ENCODE measurements around the gene FAM185A. TPM values are rescaled to one million over a fixed set of nuclear protein-coding genes. Genes with fewer than 3 reads are reported as not detected.
"Not testable (repeated sequence)": the region's sequence is repeated elsewhere in the genome, so short reads cannot be mapped to it uniquely, and the experiment has no call there.

FAM185A gene
- polyA plus RNA-seq, 1 donor: 14.0 TPM

GRCh38 chr7:102776217-102776616 lies 27.4 kb downstream of the FAM185A start:
- not testable (repeated sequence) for DNase-seq

DNA sequence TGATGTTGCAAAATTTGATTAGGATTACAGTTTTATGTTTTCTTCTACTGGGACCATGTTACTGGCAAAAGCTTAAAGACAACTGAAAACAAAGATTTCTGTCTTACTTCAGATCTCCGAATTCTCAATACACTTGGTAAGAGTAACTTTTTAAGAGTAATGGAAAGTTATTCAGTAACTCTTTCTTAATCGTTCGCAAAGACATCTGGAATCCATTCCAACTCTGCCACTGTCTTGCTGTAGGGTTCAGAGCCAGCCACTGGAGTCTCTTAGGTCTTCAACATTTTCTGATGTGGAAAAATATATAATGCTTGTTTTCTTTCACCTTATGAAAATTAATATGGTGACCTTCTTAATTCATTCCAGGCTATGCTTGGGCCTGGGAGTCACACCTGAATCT lies 29.9 kb downstream of the FAM185A start:
- not testable (repeated sequence) for DNase-seq

- DNase-seq: not testable (repeated sequence)
Measured at GRCh38 chr7:102780926-102781325, 32.1 kb downstream of the FAM185A start.

DNA sequence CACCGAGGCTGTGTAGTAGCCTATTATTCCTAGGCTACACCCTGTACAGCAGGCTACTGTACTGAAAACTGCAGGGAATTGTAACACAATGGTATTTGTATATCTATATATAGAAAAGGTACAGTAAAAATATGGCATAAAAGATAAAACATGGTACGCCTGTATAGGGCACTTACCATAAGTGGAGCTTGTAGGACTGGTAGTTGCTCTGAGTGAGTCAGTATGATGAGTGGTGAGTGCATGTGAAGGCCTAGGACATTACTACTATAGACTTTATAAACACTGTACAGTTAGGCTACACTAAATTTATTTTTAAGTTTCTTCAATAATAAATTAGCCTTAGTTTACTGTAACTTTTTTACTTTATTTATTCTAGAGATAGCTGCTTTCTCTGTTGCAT lies 40.0 kb downstream of the FAM185A start:
- DNase-seq: not testable (repeated sequence)

- DNase-seq: not testable (repeated sequence)
Measured at GRCh38 chr7:102790364-102791100, 41.7 kb downstream of the FAM185A start.

- not testable (repeated sequence) for DNase-seq
Measured at GRCh38 chr7:102791367-102791766, 42.6 kb downstream of the FAM185A start.

DNA sequence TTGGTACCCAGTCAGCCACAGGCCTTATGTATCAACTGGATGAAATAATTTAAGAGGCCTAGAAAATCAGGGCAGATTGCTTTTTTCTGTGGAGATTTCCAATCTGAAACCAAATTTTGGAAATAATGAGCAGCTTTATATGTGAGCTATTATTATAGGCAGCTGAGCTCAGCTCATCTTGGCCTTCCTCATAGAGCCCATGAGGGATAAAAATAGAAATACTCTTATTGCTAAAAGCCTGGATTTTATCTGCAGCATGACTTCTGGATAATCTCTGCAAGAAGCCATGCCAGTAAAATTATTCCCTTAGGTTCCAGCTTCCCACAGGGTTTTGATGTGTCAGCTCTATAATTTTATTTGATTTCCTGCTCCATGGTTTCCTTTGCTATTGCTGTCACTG lies 43.0 kb downstream of the FAM185A start:
- not testable (repeated sequence) for DNase-seq

GRCh38 chr7:102794567-102794966 lies 45.8 kb downstream of the FAM185A start:
- DNase-seq: not testable (repeated sequence)

DNA sequence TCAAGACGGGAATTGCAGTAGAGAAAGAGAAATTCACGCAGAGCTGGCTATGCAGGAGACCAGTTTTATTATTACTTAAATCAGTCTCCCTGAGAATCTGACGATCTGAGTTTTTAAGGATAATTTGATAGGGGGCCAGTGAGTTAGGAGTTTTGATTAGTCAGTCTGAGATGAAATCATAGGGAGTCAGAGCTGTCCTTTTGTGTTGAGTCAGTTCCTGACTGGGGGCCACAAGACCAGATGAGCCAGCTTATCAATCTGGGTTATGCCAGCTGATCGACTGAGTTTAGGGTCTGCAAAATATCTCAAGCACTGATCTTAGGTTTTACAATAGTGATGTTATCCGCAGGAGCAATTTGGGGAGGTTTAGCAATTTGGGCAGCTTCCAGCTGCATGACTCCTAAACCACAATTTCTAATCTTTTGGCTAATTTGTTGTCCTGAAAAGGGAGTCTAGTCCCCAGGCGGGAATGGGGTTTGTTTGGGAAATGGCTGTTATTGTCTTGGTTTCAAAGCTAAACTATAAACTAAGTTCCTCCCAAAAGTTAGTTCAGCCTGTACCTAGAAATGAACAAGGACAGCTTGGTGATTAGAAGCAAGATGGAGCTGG lies 47.3 kb downstream of the FAM185A start:
- not testable (repeated sequence) for DNase-seq

DNA sequence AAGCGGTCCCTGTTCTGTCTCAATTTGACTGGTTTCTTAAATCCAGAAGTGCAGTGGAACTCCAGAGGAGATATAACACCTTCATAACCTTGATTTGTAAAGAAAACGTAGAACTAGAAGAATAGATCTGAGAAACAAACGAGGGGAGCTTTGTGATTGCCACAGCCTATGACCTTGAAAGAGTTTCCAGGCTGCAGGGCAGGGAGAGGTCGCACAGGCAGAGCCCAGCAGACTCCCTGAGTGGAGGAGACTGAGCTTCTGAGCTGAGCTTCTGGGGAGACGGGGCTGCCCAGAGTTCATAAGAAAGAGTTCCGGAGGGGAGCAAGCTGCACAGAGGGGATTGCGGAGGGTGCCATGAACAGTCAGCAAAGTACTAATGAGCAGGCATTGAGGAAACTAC lies 57.8 kb downstream of the FAM185A start:
- no peak for DNase-seq

DNA sequence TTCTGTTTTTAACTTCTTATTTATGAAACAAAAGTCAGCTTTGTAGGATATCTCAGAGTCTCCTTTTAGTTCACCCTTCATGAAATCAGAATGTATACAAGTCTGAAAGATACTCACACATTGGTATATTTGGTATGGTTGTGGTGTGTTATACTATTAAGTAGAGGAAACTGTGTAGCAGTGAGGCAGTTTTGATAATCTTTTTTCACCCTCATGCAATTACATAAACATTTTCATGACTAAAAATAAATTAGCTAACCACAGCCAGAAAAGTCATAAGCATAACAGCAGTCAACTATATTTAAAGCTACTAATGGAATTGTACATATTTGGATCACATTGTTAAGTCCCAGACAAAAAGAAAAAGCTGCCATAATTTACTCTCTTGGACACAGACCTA lies 62.1 kb downstream of the FAM185A start:
- DNase-seq: no peak

- DNase-seq: no peak
Measured at GRCh38 chr7:102811942-102812678, 63.3 kb downstream of the FAM185A start.

GRCh38 chr7:102813191-102814024 lies 64.6 kb downstream of the FAM185A start:
- DNase-seq: no peak

DNA sequence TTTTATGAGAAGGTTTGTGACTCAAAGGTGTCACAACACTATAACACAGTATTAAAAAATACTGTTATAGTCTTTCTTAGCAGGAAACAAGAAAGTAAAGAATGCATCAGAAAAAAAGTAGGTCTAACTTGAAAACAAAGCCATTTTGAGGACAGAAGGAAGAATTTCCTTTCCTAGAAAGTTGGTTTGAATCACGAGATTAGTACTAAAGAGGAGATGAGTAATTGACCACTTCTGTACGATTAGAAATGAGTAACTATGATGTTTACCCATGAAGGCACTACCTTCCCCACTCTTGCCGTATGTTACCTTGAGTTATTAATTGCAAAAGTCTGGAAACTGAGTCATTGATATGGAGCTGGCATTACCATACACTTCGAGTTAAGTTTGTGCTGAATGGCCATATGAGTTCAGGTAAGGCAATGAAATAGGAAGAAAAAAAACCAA lies 65.2 kb downstream of the FAM185A start:
- DNase-seq: no peak

GRCh38 chr7:102817616-102818573 lies 69.1 kb downstream of the FAM185A start:
- DNase-seq: no peak

- DNase-seq: no peak
Measured at GRCh38 chr7:102819151-102819550, 70.4 kb downstream of the FAM185A start.

GRCh38 chr7:102821994-102822747 lies 73.4 kb downstream of the FAM185A start:
- DNase-seq: no peak

- no peak for DNase-seq
Measured at GRCh38 chr7:102823390-102824119, 74.8 kb downstream of the FAM185A start.

- no peak for DNase-seq
Measured at GRCh38 chr7:102828286-102828685, 79.5 kb downstream of the FAM185A start.

Measured in left kidney (tissue), 2 donors.